ENCODE measurements around the gene LCN10. TPM values are rescaled to one million over a fixed set of nuclear protein-coding genes. Genes with fewer than 3 reads are reported as not detected.
A peak's percentile ranks its signal among the peaks of the same experiment; 100 is the strongest.

LCN10 gene
- total and polyA plus RNA-seq, 9 of the 15 experiments (the other 6 are each of a cell fraction or from before 2014, with no cell fraction given): 0.10 to 0.21 (median 0.14) TPM; not detected in 6

- Histone ChIP-seq H3K4me1 (replicated peaks in 1 of 2; ENCODE audit: control insufficient read depth in 2 of 2, insufficient read depth in 2 of 2, low read length in 2 of 2) (peaks cover 14 to 86% of the 10 kb centered on the region in 2 experiments; a peak in 4 of 5 replicates), H2AFZ (ENCODE audit: low read depth, low read length) (no peak overlapping the region), H3K4me2 (ENCODE audit: insufficient read depth, low read length) (no peak overlapping the region), H3K36me3 (ENCODE audit: control insufficient read depth, insufficient read depth, low read length) (peaks cover 14% of the 10 kb centered on the region; the same call in 1 of the 3 replicates), H4K20me1 (replicated peaks; ENCODE audit: control insufficient read depth, insufficient read depth, low read length) (no peaks in the 10 kb centered on the region; the same call in 1 of the 2 replicates), H3K9me3 (replicated peaks; ENCODE audit: control insufficient read depth, insufficient read depth, low read depth, low read length) (no peaks in the 10 kb centered on the region), H3K79me2 (ENCODE audit: control insufficient read depth, insufficient read depth, low read length) (peaks cover 31% of the 10 kb centered on the region), H3K27me3 (ENCODE audit: control insufficient read depth in 2 of 2, insufficient read depth in 2 of 2, low read length in 2 of 2) (no peaks in the 10 kb centered on the region), H3K9me1 (ENCODE audit: control insufficient read depth, insufficient read depth, low read length) (peaks cover 3% of the 10 kb centered on the region), H3K27ac (ENCODE audit: extremely low read depth, low read depth, low read length) (no peak overlapping the region), H3K4me3 (no peak overlapping the region), H3K9ac (ENCODE audit: insufficient read depth in 1 of 2, low read depth in 2 of 2, low read length in 2 of 2) (no peak overlapping the region; a peak in 1 of 4 replicates)
- ATAC-seq: no peak
- no peak for DNase-seq (ENCODE audit: extremely low read depth in 1 of 4, low spot score in 3 of 4)
- CTCF ChIA-PET (ENCODE audit: low intra/inter-chr PET ratio): interaction anchor here (0.6 kb wide), 1 partner anchor 197 kb away, joined by 3 read pairs; the partner anchor contains the start of gene TRAF2
- in situ Hi-C loops (cut with MboI) (no loop called here), intact Hi-C loops (cut with micrococcal nuclease) (no loop called here)
- FAIRE-seq: no peak
- TF ChIP-seq BCOR (IDR thresholded peaks at IDR 0.05) (peak; percentile 64; the same call in 1 of the 2 replicates), ZNF282 (CRISPR knock-in tag; IDR thresholded peaks at IDR 0.05) (no peak)
- WGBS (ENCODE audit: insufficient coverage, low coverage, missing lambda C conversion rate): 22% methylated on average over 6 of the region's 7 CpGs
- POLR2A ChIA-PET: interaction anchor here (2.1 kb wide), 1 partner anchor 13 kb away, joined by 10 read pairs; no protein-coding TSS in a partner anchor
- BruUV-seq (replicated peaks): no TSS peak
Measured at GRCh38 chr9:136689108-136689460, 53.7 kb downstream of the LCN10 start.

GRCh38 chr9:136688274-136689107 is 54.2 kb downstream of the LCN10 start:
- POLR2A ChIA-PET: interaction anchor here (1.7 to 2.1 kb wide), 2 partner anchors 12 to 16 kb away, joined by 7 to 10 read pairs; no protein-coding TSS in a partner anchor
- intact Hi-C loops (cut with micrococcal nuclease): no loop called here
- H3K9ac ChIP-seq (ENCODE audit: insufficient read depth in 1 of 2, low read depth in 2 of 2, low read length in 2 of 2): peak overlapping the region in 1 of 2 experiments; percentile 89; a peak in 2 of 4 replicates

More at GRCh38 chr9:136688274-136689107, 54.2 kb downstream of the LCN10 start:
- H3K27ac ChIP-seq (ENCODE audit: extremely low read depth, low read depth, low read length): no peak overlapping the region
- no peak overlapping the region for H2AFZ ChIP-seq (ENCODE audit: low read depth, low read length)
- peaks cover 37% of the 10 kb centered on the region for H3K79me2 ChIP-seq (ENCODE audit: control insufficient read depth, insufficient read depth, low read length)
- WGBS (ENCODE audit: insufficient coverage, low coverage, missing lambda C conversion rate): 70% methylated on average over 21 of the region's 21 CpGs
- no peak overlapping the region for H3K4me2 ChIP-seq (ENCODE audit: insufficient read depth, low read length)
- no TSS peak for BruUV-seq (replicated peaks)
- CTCF ChIA-PET (ENCODE audit: low intra/inter-chr PET ratio): interaction anchor here (0.6 kb wide), 1 partner anchor 198 kb away, joined by 3 read pairs; the partner anchor contains the start of gene TRAF2
- TF ChIP-seq CBX8 (IDR thresholded peaks at IDR 0.05; ENCODE audit: borderline replicate concordance, extremely low read depth, low read depth, low read length, poor library complexity, severe bottlenecking): no peak
- TF ChIP-seq CBFB (CRISPR knock-in tag; IDR thresholded peaks at IDR 0.05): 0 out of 2 replicates have a peak, but pooled peaks have one; percentile 1
- in situ Hi-C loops (cut with MboI): no loop called here
- ATAC-seq: no peak
- H3K27me3 ChIP-seq (ENCODE audit: control insufficient read depth in 2 of 2, insufficient read depth in 2 of 2, low read length in 2 of 2): no peaks in the 10 kb centered on the region
- no peak for DNase-seq (ENCODE audit: extremely low read depth in 1 of 4, low spot score in 3 of 4)
- H3K9me1 ChIP-seq (ENCODE audit: control insufficient read depth, insufficient read depth, low read length): peaks cover 3% of the 10 kb centered on the region
- H4K20me1 ChIP-seq (replicated peaks; ENCODE audit: control insufficient read depth, insufficient read depth, low read length): no peaks in the 10 kb centered on the region; the same call in 1 of the 2 replicates
- H3K9me3 ChIP-seq (replicated peaks; ENCODE audit: control insufficient read depth, insufficient read depth, low read depth, low read length): no peaks in the 10 kb centered on the region
- H3K36me3 ChIP-seq (ENCODE audit: control insufficient read depth, insufficient read depth, low read length): peaks cover 19% of the 10 kb centered on the region; the same call in 1 of the 3 replicates
- FAIRE-seq: no peak
- H3K4me1 ChIP-seq (replicated peaks in 1 of 2; ENCODE audit: control insufficient read depth in 2 of 2, insufficient read depth in 2 of 2, low read length in 2 of 2): peaks cover 8 to 86% of the 10 kb centered on the region in 2 experiments; a peak in 4 of 5 replicates
- no peak overlapping the region for H3K4me3 ChIP-seq

Small RNA genes lying within 50 kb of the gene (microRNA-seq; reads per million reads assigned to microRNA genes)
- not detected for gene MIR6722 (ENCODE audit: borderline microRNAs expressed)

Small RNA genes lying within 50 kb of the gene (small RNA-seq; reads per million reads assigned to genes)
- gene ATP6V1G1P3 (not detected), gene MIR6722 (not detected)

Other genes with a start within 250 kb of the LCN10 start
Only the 7 nearest of the 21 such genes appear.
- 45.5 and 56.5 TPM in 2 replicates for gene AGPAT2, start 55.5 kb downstream of the LCN10 start, total RNA-seq (2014; rRNA removed)
- 7.2 and 8.5 TPM in 2 replicates for gene AGPAT2, start 55.5 kb downstream of the LCN10 start, total RNA-seq (2014; rRNA removed; fragmentation: Illumina TruSeq; extraction: Trizol)
- 27.7 and 31.8 TPM in 2 replicates for gene AGPAT2, start 55.5 kb downstream of the LCN10 start, total RNA-seq (2015; rRNA removed; fragmentation: Illumina TruSeq; extraction: Trizol)
- gene AGPAT2, start 55.5 kb downstream of the LCN10 start, total RNA-seq (2021): 52.6 and 54.5 TPM in 2 replicates
- 17.3 and 25.4 TPM in 2 replicates for gene AGPAT2, start 55.5 kb downstream of the LCN10 start, polyA plus RNA-seq (2011; rRNA removed)
- gene AGPAT2, start 55.5 kb downstream of the LCN10 start, polyA plus RNA-seq (2014; fragmentation: Illumina TruSeq; extraction: Trizol): 23.9 and 38.6 TPM in 2 replicates
- gene AGPAT2, start 55.5 kb downstream of the LCN10 start, polyA plus RNA-seq (2014; fragmentation: Nextera tagmentation; extraction: Ambion mirVana): under 1 TPM; 0.13 to 0.45 TPM
- gene AGPAT2, start 55.5 kb downstream of the LCN10 start, polyA plus RNA-seq (2014; rRNA removed): 47.1 and 51.9 TPM in 2 replicates
- gene DIPK1B, start 30.4 kb downstream of the LCN10 start, total RNA-seq (2014; rRNA removed): 22.3 and 25.2 TPM in 2 replicates
- gene DIPK1B, start 30.4 kb downstream of the LCN10 start, total RNA-seq (2014; rRNA removed; fragmentation: Illumina TruSeq; extraction: Trizol): 2.8 TPM in 2 replicates
- 5.9 and 7.4 TPM in 2 replicates for gene DIPK1B, start 30.4 kb downstream of the LCN10 start, total RNA-seq (2015; rRNA removed; fragmentation: Illumina TruSeq; extraction: Trizol)
- 20.4 TPM in 2 replicates for gene DIPK1B, start 30.4 kb downstream of the LCN10 start, total RNA-seq (2021)
- gene DIPK1B, start 30.4 kb downstream of the LCN10 start, polyA plus RNA-seq (2011; rRNA removed): 11.4 and 20.2 TPM in 2 replicates
- gene DIPK1B, start 30.4 kb downstream of the LCN10 start, polyA plus RNA-seq (2014; fragmentation: Illumina TruSeq; extraction: Trizol): 4.2 and 6.8 TPM in 2 replicates
- gene DIPK1B, start 30.4 kb downstream of the LCN10 start, polyA plus RNA-seq (2014; fragmentation: Nextera tagmentation; extraction: Ambion mirVana): under 1 TPM; 0.08 to 0.21 TPM
- 20.5 and 21.2 TPM in 2 replicates for gene DIPK1B, start 30.4 kb downstream of the LCN10 start, polyA plus RNA-seq (2014; rRNA removed)
- 0.45 and 0.57 TPM in 2 replicates for gene LCN6, start 5.6 kb upstream of the LCN10 start, total RNA-seq (2014; rRNA removed)
- gene LCN6, start 5.6 kb upstream of the LCN10 start, total RNA-seq (2014; rRNA removed; fragmentation: Illumina TruSeq; extraction: Trizol): 0.33 TPM in 1 of 2 replicates, not detected in the other
- not detected in 2 replicates for gene LCN6, start 5.6 kb upstream of the LCN10 start, total RNA-seq (2015; rRNA removed; fragmentation: Illumina TruSeq; extraction: Trizol)
- gene LCN6, start 5.6 kb upstream of the LCN10 start, total RNA-seq (2021): not detected in 2 replicates
- gene LCN6, start 5.6 kb upstream of the LCN10 start, polyA plus RNA-seq (2011; rRNA removed): 0.42 TPM in 1 of 2 replicates, not detected in the other
- not detected in 2 replicates for gene LCN6, start 5.6 kb upstream of the LCN10 start, polyA plus RNA-seq (2014; fragmentation: Illumina TruSeq; extraction: Trizol)
- under 1 TPM in 1 of 2 experiments, not detected in 1; 0.10 TPM for gene LCN6, start 5.6 kb upstream of the LCN10 start, polyA plus RNA-seq (2014; fragmentation: Nextera tagmentation; extraction: Ambion mirVana)
- gene LCN6, start 5.6 kb upstream of the LCN10 start, polyA plus RNA-seq (2014; rRNA removed): 2.2 TPM in 1 of 2 replicates, not detected in the other
- gene LCN8, start 15.3 kb upstream of the LCN10 start, total RNA-seq (2014; rRNA removed): not detected in 2 replicates
- gene LCN8, start 15.3 kb upstream of the LCN10 start, total RNA-seq (2014; rRNA removed; fragmentation: Illumina TruSeq; extraction: Trizol): not detected in 2 replicates
- not detected in 2 replicates for gene LCN8, start 15.3 kb upstream of the LCN10 start, total RNA-seq (2015; rRNA removed; fragmentation: Illumina TruSeq; extraction: Trizol)
- not detected in 2 replicates for gene LCN8, start 15.3 kb upstream of the LCN10 start, total RNA-seq (2021)
- not detected in 2 replicates for gene LCN8, start 15.3 kb upstream of the LCN10 start, polyA plus RNA-seq (2011; rRNA removed)
- gene LCN8, start 15.3 kb upstream of the LCN10 start, polyA plus RNA-seq (2014; fragmentation: Illumina TruSeq; extraction: Trizol): not detected in 2 replicates
- not detected for gene LCN8, start 15.3 kb upstream of the LCN10 start, polyA plus RNA-seq (2014; fragmentation: Nextera tagmentation; extraction: Ambion mirVana)
- gene LCN8, start 15.3 kb upstream of the LCN10 start, polyA plus RNA-seq (2014; rRNA removed): not detected in 2 replicates
- gene LCN15, start 21.6 kb upstream of the LCN10 start, total RNA-seq (2014; rRNA removed): not detected in 2 replicates
- not detected in 2 replicates for gene LCN15, start 21.6 kb upstream of the LCN10 start, total RNA-seq (2014; rRNA removed; fragmentation: Illumina TruSeq; extraction: Trizol)
- gene LCN15, start 21.6 kb upstream of the LCN10 start, total RNA-seq (2015; rRNA removed; fragmentation: Illumina TruSeq; extraction: Trizol): not detected in 2 replicates
- not detected in 2 replicates for gene LCN15, start 21.6 kb upstream of the LCN10 start, total RNA-seq (2021)
- gene LCN15, start 21.6 kb upstream of the LCN10 start, polyA plus RNA-seq (2011; rRNA removed): 0.11 TPM in 1 of 2 replicates, not detected in the other
- not detected in 2 replicates for gene LCN15, start 21.6 kb upstream of the LCN10 start, polyA plus RNA-seq (2014; fragmentation: Illumina TruSeq; extraction: Trizol)
- not detected for gene LCN15, start 21.6 kb upstream of the LCN10 start, polyA plus RNA-seq (2014; fragmentation: Nextera tagmentation; extraction: Ambion mirVana)
- 0.13 and 0.66 TPM in 2 replicates for gene LCN15, start 21.6 kb upstream of the LCN10 start, polyA plus RNA-seq (2014; rRNA removed)
- gene TMEM141, start 48.4 kb upstream of the LCN10 start, total RNA-seq (2014; rRNA removed): 113 and 143 TPM in 2 replicates
- gene TMEM141, start 48.4 kb upstream of the LCN10 start, total RNA-seq (2014; rRNA removed; fragmentation: Illumina TruSeq; extraction: Trizol): 36.2 and 53.6 TPM in 2 replicates
- 68.9 and 69.5 TPM in 2 replicates for gene TMEM141, start 48.4 kb upstream of the LCN10 start, total RNA-seq (2015; rRNA removed; fragmentation: Illumina TruSeq; extraction: Trizol)
- 78.7 and 94.7 TPM in 2 replicates for gene TMEM141, start 48.4 kb upstream of the LCN10 start, total RNA-seq (2021)
- 74.8 and 80.1 TPM in 2 replicates for gene TMEM141, start 48.4 kb upstream of the LCN10 start, polyA plus RNA-seq (2011; rRNA removed)
- gene TMEM141, start 48.4 kb upstream of the LCN10 start, polyA plus RNA-seq (2014; fragmentation: Illumina TruSeq; extraction: Trizol): 110 and 112 TPM in 2 replicates
- 10 to 100 TPM; 21.5 to 35.8 TPM for gene TMEM141, start 48.4 kb upstream of the LCN10 start, polyA plus RNA-seq (2014; fragmentation: Nextera tagmentation; extraction: Ambion mirVana)
- gene TMEM141, start 48.4 kb upstream of the LCN10 start, polyA plus RNA-seq (2014; rRNA removed): 123 and 134 TPM in 2 replicates
- gene CCDC183, start 53.4 kb upstream of the LCN10 start, total RNA-seq (2014; rRNA removed): 0.12 TPM in 1 of 2 replicates, not detected in the other
- gene CCDC183, start 53.4 kb upstream of the LCN10 start, total RNA-seq (2014; rRNA removed; fragmentation: Illumina TruSeq; extraction: Trizol): not detected in 2 replicates
- gene CCDC183, start 53.4 kb upstream of the LCN10 start, total RNA-seq (2015; rRNA removed; fragmentation: Illumina TruSeq; extraction: Trizol): 0.19 and 0.22 TPM in 2 replicates
- 0.29 and 0.54 TPM in 2 replicates for gene CCDC183, start 53.4 kb upstream of the LCN10 start, total RNA-seq (2021)
- 0.60 and 0.65 TPM in 2 replicates for gene CCDC183, start 53.4 kb upstream of the LCN10 start, polyA plus RNA-seq (2011; rRNA removed)
- gene CCDC183, start 53.4 kb upstream of the LCN10 start, polyA plus RNA-seq (2014; fragmentation: Illumina TruSeq; extraction: Trizol): 0.12 and 0.33 TPM in 2 replicates
- not detected for gene CCDC183, start 53.4 kb upstream of the LCN10 start, polyA plus RNA-seq (2014; fragmentation: Nextera tagmentation; extraction: Ambion mirVana)
- gene CCDC183, start 53.4 kb upstream of the LCN10 start, polyA plus RNA-seq (2014; rRNA removed): 0.21 and 1.7 TPM in 2 replicates